ENCODE results near the gene DDAH1. TPM values are rescaled to one million over a fixed set of nuclear protein-coding genes. Genes with fewer than 3 reads are reported as not detected.
"Not testable (repeated sequence)": the region's sequence is repeated elsewhere in the genome, so short reads cannot be mapped to it uniquely, and the experiment has no call there.

DDAH1 gene
- total RNA-seq, 1 donor from 2014 or later: 8.3 TPM

- ATAC-seq: no peak
- DNase-seq (ENCODE audit: missing footprints): no peak
- intact Hi-C loops (cut with DNase I): no loop called here
Observed at GRCh38 chr1:85475055-85475454, 10.1 kb upstream of the DDAH1 start.

- intact Hi-C loops (cut with DNase I): no loop called here
- DNase-seq (ENCODE audit: missing footprints): no peak
- ATAC-seq: no peak
Observed at GRCh38 chr1:85473390-85473789, 8.4 kb upstream of the DDAH1 start.

- intact Hi-C loops (cut with DNase I): no loop called here
- no peak for ATAC-seq
- DNase-seq (ENCODE audit: missing footprints): no peak
Observed at GRCh38 chr1:85471558-85471957, 6.6 kb upstream of the DDAH1 start.

- ATAC-seq; intact Hi-C loops (cut with DNase I); DNase-seq (ENCODE audit: missing footprints): not testable (repeated sequence)
Observed at GRCh38 chr1:85470130-85470529, 5.2 kb upstream of the DDAH1 start.

- DNase-seq (ENCODE audit: missing footprints) (no peak), ATAC-seq (no peak)
- intact Hi-C loops (cut with DNase I): no loop called here
Observed at GRCh38 chr1:85467929-85468540, 3.1 kb upstream of the DDAH1 start.

GRCh38 chr1:85467036-85467435, 2.1 kb upstream of the DDAH1 start:
- ATAC-seq (no peak), DNase-seq (ENCODE audit: missing footprints) (no peak)
- intact Hi-C loops (cut with DNase I): no loop called here

GRCh38 chr1:85465786-85466134, 801 bp upstream of the DDAH1 start:
- no peak for ATAC-seq
- intact Hi-C loops (cut with DNase I): loop anchor here (2.0 kb wide), 1 partner anchor 113 kb away; no protein-coding TSS in a partner anchor
- no peak for DNase-seq (ENCODE audit: missing footprints)

- peak; percentile 68 for ATAC-seq
- intact Hi-C loops (cut with DNase I): loop anchor here (2.0 kb wide), 1 partner anchor 114 kb away; no protein-coding TSS in a partner anchor
- DNase-seq (ENCODE audit: missing footprints): peak; percentile 74
Observed at GRCh38 chr1:85464497-85465098, 361 bp downstream of the DDAH1 start.

GRCh38 chr1:85463731-85464496, 1.0 kb downstream of the DDAH1 start:
- intact Hi-C loops (cut with DNase I): loop anchor here (2.0 kb wide), 1 partner anchor 115 kb away; no protein-coding TSS in a partner anchor
- ATAC-seq: no peak

GRCh38 chr1:85462931-85463649, 1.9 kb downstream of the DDAH1 start:
- ATAC-seq: no peak

More at GRCh38 chr1:85463731-85464496, 1.0 kb downstream of the DDAH1 start:
- no peak for DNase-seq (ENCODE audit: missing footprints)

GRCh38 chr1:85461216-85461918, 3.6 kb downstream of the DDAH1 start:
- DNase-seq (ENCODE audit: missing footprints) (no peak), ATAC-seq (no peak)
- intact Hi-C loops (cut with DNase I): no loop called here

More at GRCh38 chr1:85462931-85463649, 1.9 kb downstream of the DDAH1 start:
- no peak for DNase-seq (ENCODE audit: missing footprints)
- intact Hi-C loops (cut with DNase I): no loop called here

- ATAC-seq (no peak), DNase-seq (ENCODE audit: missing footprints) (no peak)
- intact Hi-C loops (cut with DNase I): no loop called here
Observed at GRCh38 chr1:85460555-85461088, 4.3 kb downstream of the DDAH1 start.

GRCh38 chr1:85459290-85459689, 5.7 kb downstream of the DDAH1 start:
- DNase-seq (ENCODE audit: missing footprints) (no peak), ATAC-seq (no peak)
- intact Hi-C loops (cut with DNase I): no loop called here

GRCh38 chr1:85454214-85454613, 10.7 kb downstream of the DDAH1 start:
- DNase-seq (ENCODE audit: missing footprints) (no peak), ATAC-seq (peak; percentile 18)
- intact Hi-C loops (cut with DNase I): no loop called here

GRCh38 chr1:85453640-85454194, 11.2 kb downstream of the DDAH1 start:
- DNase-seq (ENCODE audit: missing footprints) (no peak), ATAC-seq (peak; percentile 74)
- intact Hi-C loops (cut with DNase I): no loop called here

GRCh38 chr1:85452948-85453347, 12.0 kb downstream of the DDAH1 start:
- ATAC-seq (no peak), DNase-seq (ENCODE audit: missing footprints) (no peak)
- intact Hi-C loops (cut with DNase I): no loop called here

GRCh38 chr1:85451236-85451830, 13.6 kb downstream of the DDAH1 start:
- intact Hi-C loops (cut with DNase I): no loop called here
- no peak for ATAC-seq

GRCh38 chr1:85450832-85451231, 14.1 kb downstream of the DDAH1 start:
- no peak for DNase-seq (ENCODE audit: missing footprints)
- no peak for ATAC-seq
- intact Hi-C loops (cut with DNase I): no loop called here

More at GRCh38 chr1:85451236-85451830, 13.6 kb downstream of the DDAH1 start:
- DNase-seq (ENCODE audit: missing footprints): no peak
